ENCODE data around the gene AK2. TPM values are rescaled to one million over a fixed set of nuclear protein-coding genes. Genes with fewer than 3 reads are reported as not detected.

AK2 gene
- total and polyA plus RNA-seq, 2 donors (not counting 1 experiment from before 2014, with no cell fraction given), result 62.6 to 141 TPM

DNA sequence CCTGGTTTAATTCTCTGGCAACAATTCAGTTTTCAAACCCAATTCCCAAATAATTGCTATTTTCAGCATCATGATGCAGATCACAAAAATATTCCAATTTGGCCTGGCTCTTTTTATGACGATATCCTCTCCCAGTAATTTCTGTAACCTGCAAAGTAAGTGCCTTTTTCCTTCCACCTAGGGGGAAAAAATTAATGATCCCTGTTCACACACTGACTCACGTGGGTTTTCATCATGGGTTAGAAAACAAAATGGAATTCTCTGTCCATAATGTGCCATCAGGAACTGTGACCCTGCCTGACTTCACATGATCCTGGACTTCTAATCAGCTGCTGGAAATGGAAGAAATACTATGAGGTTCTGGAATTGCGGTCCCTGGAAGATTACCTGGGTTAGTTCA is 24.5 kb downstream of the AK2 start:
- Histone ChIP-seq H3K4me1 (ENCODE audit: control insufficient read depth, extremely low read depth, insufficient read depth, low read length) (peaks cover 6% of the 10 kb centered on the region), H3K36me3 (ENCODE audit: control insufficient read depth, insufficient read depth, low read length) (peaks cover 15% of the 10 kb centered on the region), H3K27me3 (ENCODE audit: control insufficient read depth, insufficient read depth, low read length) (no peaks in the 10 kb centered on the region), H3K9me3 (ENCODE audit: control insufficient read depth, insufficient read depth, low read depth, low read length) (no peaks in the 10 kb centered on the region), H4K20me1 (ENCODE audit: control insufficient read depth, extremely low read depth, insufficient read depth, low read length) (no peaks in the 10 kb centered on the region), H3K27ac (ENCODE audit: insufficient read depth, low read length) (no peak overlapping the region), H3K4me3 (replicated peaks in 1 of 4; ENCODE audit: control extremely low read depth in 1 of 4, insufficient read depth in 1 of 4, low read depth in 3 of 4, low read length in 4 of 4) (no peak overlapping the region), H2AFZ (ENCODE audit: low read length) (no peak overlapping the region), H3K4me2 (ENCODE audit: extremely low read depth, insufficient read depth, low read length) (no peak overlapping the region), H3K79me2 (ENCODE audit: control insufficient read depth, insufficient read depth, low read length) (no peaks in the 10 kb centered on the region), H3K9ac (ENCODE audit: insufficient read depth, low read length) (no peak overlapping the region)
- DNase-seq (ENCODE audit: low read depth in 2 of 2), result no peak
- no peak for TF ChIP-seq CTCF (conservative IDR thresholded peaks at IDR 0.05 in 1 of 2, IDR thresholded peaks at IDR 0.05 in 1 of 2; ENCODE audit: low read depth in 1 of 2, low read length in 2 of 2)
- TF ChIP-seq EZH2 (IDR thresholded peaks at IDR 0.05; ENCODE audit: low read length, missing control alignments), result no peak

GRCh38 chr1:33010932-33011731 is 25.6 kb downstream of the AK2 start:
- H3K36me3 ChIP-seq (ENCODE audit: control insufficient read depth, insufficient read depth, low read length), result peaks cover 15% of the 10 kb centered on the region
- DNase-seq (ENCODE audit: low read depth in 2 of 2), result peak; percentile 54 to 79

DNA sequence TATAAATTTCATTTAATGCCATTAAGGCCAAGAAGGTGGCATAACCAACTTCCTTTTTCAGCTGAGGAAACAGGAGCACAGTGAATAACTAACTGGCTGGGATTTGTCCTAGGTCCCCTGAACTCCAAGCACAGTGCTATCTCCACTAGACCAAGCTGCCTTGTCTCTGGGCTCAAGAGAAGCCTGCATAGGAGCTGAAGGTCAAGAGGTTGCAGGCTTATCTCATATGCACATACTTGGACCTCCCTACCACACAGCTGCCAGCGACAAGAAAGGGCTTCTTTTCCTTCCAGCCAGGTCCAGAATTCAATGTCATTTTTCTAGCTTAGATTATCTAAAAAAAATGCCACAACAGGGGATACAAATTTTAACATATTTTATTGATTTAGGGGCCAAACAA is 27.1 kb downstream of the AK2 start:
- no peak for DNase-seq (ENCODE audit: low read depth in 2 of 2)
- Histone ChIP-seq H3K4me2 (ENCODE audit: extremely low read depth, insufficient read depth, low read length) (no peak overlapping the region), H3K79me2 (ENCODE audit: control insufficient read depth, insufficient read depth, low read length) (no peaks in the 10 kb centered on the region), H4K20me1 (ENCODE audit: control insufficient read depth, extremely low read depth, insufficient read depth, low read length) (no peaks in the 10 kb centered on the region), H3K9me3 (ENCODE audit: control insufficient read depth, insufficient read depth, low read depth, low read length) (no peaks in the 10 kb centered on the region), H3K36me3 (ENCODE audit: control insufficient read depth, insufficient read depth, low read length) (peaks cover 14% of the 10 kb centered on the region), H3K9ac (ENCODE audit: insufficient read depth, low read length) (no peak overlapping the region), H3K27ac (ENCODE audit: insufficient read depth, low read length) (no peak overlapping the region), H2AFZ (ENCODE audit: low read length) (no peak overlapping the region), H3K27me3 (ENCODE audit: control insufficient read depth, insufficient read depth, low read length) (no peaks in the 10 kb centered on the region), H3K4me3 (replicated peaks in 1 of 4; ENCODE audit: control extremely low read depth in 1 of 4, insufficient read depth in 1 of 4, low read depth in 3 of 4, low read length in 4 of 4) (no peak overlapping the region), H3K4me1 (ENCODE audit: control insufficient read depth, extremely low read depth, insufficient read depth, low read length) (peaks cover 6% of the 10 kb centered on the region)
- TF ChIP-seq CTCF (conservative IDR thresholded peaks at IDR 0.05 in 1 of 2, IDR thresholded peaks at IDR 0.05 in 1 of 2; ENCODE audit: low read depth in 1 of 2, low read length in 2 of 2) (no peak), EZH2 (IDR thresholded peaks at IDR 0.05; ENCODE audit: low read length, missing control alignments) (no peak)

More at GRCh38 chr1:33010932-33011731, 25.6 kb downstream of the AK2 start:
- peaks cover 6% of the 10 kb centered on the region for H3K4me1 ChIP-seq (ENCODE audit: control insufficient read depth, extremely low read depth, insufficient read depth, low read length)
- no peaks in the 10 kb centered on the region for H3K27me3 ChIP-seq (ENCODE audit: control insufficient read depth, insufficient read depth, low read length)
- H2AFZ ChIP-seq (ENCODE audit: low read length), result no peak overlapping the region
- H3K4me3 ChIP-seq (replicated peaks in 1 of 4; ENCODE audit: control extremely low read depth in 1 of 4, insufficient read depth in 1 of 4, low read depth in 3 of 4, low read length in 4 of 4), result no peak overlapping the region
- H3K9me3 ChIP-seq (ENCODE audit: control insufficient read depth, insufficient read depth, low read depth, low read length), result no peaks in the 10 kb centered on the region
- H4K20me1 ChIP-seq (ENCODE audit: control insufficient read depth, extremely low read depth, insufficient read depth, low read length), result no peaks in the 10 kb centered on the region
- TF ChIP-seq EZH2 (IDR thresholded peaks at IDR 0.05; ENCODE audit: low read length, missing control alignments) (no peak), CTCF (conservative IDR thresholded peaks at IDR 0.05 in 1 of 2, IDR thresholded peaks at IDR 0.05 in 1 of 2; ENCODE audit: low read depth in 1 of 2, low read length in 2 of 2) (no peak)
- H3K9ac ChIP-seq (ENCODE audit: insufficient read depth, low read length), result no peak overlapping the region
- no peak overlapping the region for H3K4me2 ChIP-seq (ENCODE audit: extremely low read depth, insufficient read depth, low read length)
- no peak overlapping the region for H3K27ac ChIP-seq (ENCODE audit: insufficient read depth, low read length)
- H3K79me2 ChIP-seq (ENCODE audit: control insufficient read depth, insufficient read depth, low read length), result no peaks in the 10 kb centered on the region

Data from fibroblast of lung (primary cell).